ENCODE measurements around the gene TREX2.

The TREX2 gene

DNA sequence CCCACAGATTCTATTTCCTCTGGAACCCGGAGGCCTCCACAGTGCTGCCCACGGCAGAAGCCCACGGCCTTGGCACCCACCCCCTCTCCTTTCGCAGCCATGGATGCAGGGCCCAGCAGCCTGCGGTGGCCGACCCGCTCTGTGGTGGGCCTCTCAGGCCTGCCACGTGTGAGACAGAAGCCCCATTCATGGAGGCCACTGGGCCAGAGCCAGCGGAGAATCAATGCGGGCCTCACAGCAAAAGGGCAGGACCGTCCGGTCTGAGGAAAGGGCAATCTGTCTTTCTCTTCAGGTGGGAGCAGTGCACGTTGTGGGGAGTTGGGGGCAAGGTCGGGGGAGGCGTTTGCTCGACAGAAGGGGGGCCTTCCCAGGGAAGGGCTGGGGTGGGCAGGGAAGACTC, 32.9 kb upstream of the TREX2 start:
- H3K23ac ChIP-seq (ENCODE audit: low read length) = no peak overlapping the region
- H3K79me1 ChIP-seq (ENCODE audit: low read length) = no peaks in the 10 kb centered on the region
- H2AK5ac ChIP-seq (ENCODE audit: low read length) = no peak overlapping the region
- no peak overlapping the region for H3K56ac ChIP-seq (ENCODE audit: low read length)
- no peaks in the 10 kb centered on the region for H3K36me3 ChIP-seq (ENCODE audit: control insufficient read depth, insufficient read depth, low read length)
- WGBS (ENCODE audit: extremely low coverage, insufficient coverage, low lambda C conversion rate) = no CpG with 5 or more reads among the region's 16 CpGs
- H3K4me3 ChIP-seq (ENCODE audit: low read length) = no peak overlapping the region
- no peak overlapping the region for H3K4me2 ChIP-seq (ENCODE audit: low read length)
- no peak overlapping the region for H3K27ac ChIP-seq (ENCODE audit: low read depth, low read length)
- peaks cover 2% of the 10 kb centered on the region for H3K4me1 ChIP-seq (ENCODE audit: control insufficient read depth, low read depth, low read length)
- no peak overlapping the region for H2BK5ac ChIP-seq (ENCODE audit: low read length)
- H3K4ac ChIP-seq (ENCODE audit: low read depth, low read length) = no peak overlapping the region
- H3K18ac ChIP-seq (ENCODE audit: low read length) = no peak overlapping the region
- no peak overlapping the region for H4K8ac ChIP-seq (ENCODE audit: low read depth, low read length)
- no peak overlapping the region for H2BK15ac ChIP-seq (replicated peaks; ENCODE audit: low read depth)
- no peaks in the 10 kb centered on the region for H3K27me3 ChIP-seq (ENCODE audit: insufficient read depth, low read length, poor library complexity)
- no peaks in the 10 kb centered on the region for H3K79me2 ChIP-seq (ENCODE audit: control insufficient read depth, insufficient read depth, low read length)
- no peak overlapping the region for H3K9ac ChIP-seq (ENCODE audit: low read length)
- no peak overlapping the region for H4K5ac ChIP-seq (ENCODE audit: low read length)
- H2BK120ac ChIP-seq (ENCODE audit: low read depth, low read length) = no peak overlapping the region
- DNase-seq = no peak

DNA sequence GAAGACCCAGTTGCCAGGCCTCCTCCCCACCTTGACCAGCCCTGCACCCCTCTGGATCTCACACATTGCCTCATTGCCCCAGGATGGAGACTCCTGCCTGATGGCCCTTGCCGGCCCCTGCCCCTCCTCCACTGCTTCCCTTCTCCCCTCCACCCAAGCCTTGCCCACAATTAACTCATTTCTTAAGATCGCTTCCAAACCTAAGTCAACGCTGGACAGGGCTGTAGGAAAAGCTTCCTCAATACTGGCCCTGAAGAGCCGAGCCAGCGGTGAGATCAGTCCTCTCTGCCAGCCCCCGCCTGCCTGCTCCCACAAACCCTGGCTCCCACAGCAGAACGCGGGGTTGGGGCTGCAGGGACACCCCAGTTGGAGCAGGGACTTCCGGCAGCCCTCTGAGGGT, 32.0 kb upstream of the TREX2 start:
- Histone ChIP-seq H3K79me1 (ENCODE audit: low read length) (no peaks in the 10 kb centered on the region), H2AK5ac (ENCODE audit: low read length) (no peak overlapping the region), H3K4me1 (ENCODE audit: control insufficient read depth, low read depth, low read length) (peaks cover 2% of the 10 kb centered on the region), H3K23ac (ENCODE audit: low read length) (no peak overlapping the region), H3K4me3 (ENCODE audit: low read length) (no peak overlapping the region), H3K18ac (ENCODE audit: low read length) (no peak overlapping the region), H2BK5ac (ENCODE audit: low read length) (no peak overlapping the region), H3K27me3 (ENCODE audit: insufficient read depth, low read length, poor library complexity) (no peaks in the 10 kb centered on the region), H3K79me2 (ENCODE audit: control insufficient read depth, insufficient read depth, low read length) (no peaks in the 10 kb centered on the region), H3K27ac (ENCODE audit: low read depth, low read length) (no peak overlapping the region), H3K9ac (ENCODE audit: low read length) (no peak overlapping the region), H3K56ac (ENCODE audit: low read length) (no peak overlapping the region), H3K4me2 (ENCODE audit: low read length) (no peak overlapping the region), H3K4ac (ENCODE audit: low read depth, low read length) (no peak overlapping the region), H2BK15ac (replicated peaks; ENCODE audit: low read depth) (no peak overlapping the region), H4K8ac (ENCODE audit: low read depth, low read length) (no peak overlapping the region), H4K5ac (ENCODE audit: low read length) (no peak overlapping the region), H2BK120ac (ENCODE audit: low read depth, low read length) (no peak overlapping the region), H3K36me3 (ENCODE audit: control insufficient read depth, insufficient read depth, low read length) (no peaks in the 10 kb centered on the region)
- DNase-seq = no peak
- no CpG with 5 or more reads among the region's 9 CpGs for WGBS (ENCODE audit: extremely low coverage, insufficient coverage, low lambda C conversion rate)

DNA sequence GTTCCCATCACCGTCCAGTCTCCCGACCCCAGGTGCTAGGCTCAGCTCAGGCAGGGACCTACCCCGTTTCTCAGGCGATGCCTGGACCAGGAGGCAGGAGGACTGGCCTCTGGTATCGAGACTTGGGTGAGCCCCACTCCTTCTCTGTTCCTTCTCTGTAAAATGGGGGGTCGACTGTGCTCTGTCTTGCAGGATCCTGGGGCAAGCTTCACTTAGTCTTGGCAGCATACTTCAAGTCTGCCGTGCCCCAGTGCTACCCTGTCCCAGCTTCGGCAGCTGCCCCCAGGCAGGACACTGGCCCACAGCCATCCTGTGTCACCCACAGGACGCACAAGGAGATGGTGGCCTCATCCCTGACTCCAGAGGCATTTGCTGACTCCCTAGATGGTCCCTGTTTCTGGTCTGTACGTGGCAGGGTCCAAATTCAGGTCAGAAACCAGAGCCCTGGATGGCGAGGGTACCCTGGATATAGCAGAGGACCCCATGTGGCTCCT, 31.6 kb upstream of the TREX2 start:
- H3K27ac ChIP-seq (ENCODE audit: low read depth, low read length) = no peak overlapping the region
- no peak overlapping the region for H3K18ac ChIP-seq (ENCODE audit: low read length)

DNA sequence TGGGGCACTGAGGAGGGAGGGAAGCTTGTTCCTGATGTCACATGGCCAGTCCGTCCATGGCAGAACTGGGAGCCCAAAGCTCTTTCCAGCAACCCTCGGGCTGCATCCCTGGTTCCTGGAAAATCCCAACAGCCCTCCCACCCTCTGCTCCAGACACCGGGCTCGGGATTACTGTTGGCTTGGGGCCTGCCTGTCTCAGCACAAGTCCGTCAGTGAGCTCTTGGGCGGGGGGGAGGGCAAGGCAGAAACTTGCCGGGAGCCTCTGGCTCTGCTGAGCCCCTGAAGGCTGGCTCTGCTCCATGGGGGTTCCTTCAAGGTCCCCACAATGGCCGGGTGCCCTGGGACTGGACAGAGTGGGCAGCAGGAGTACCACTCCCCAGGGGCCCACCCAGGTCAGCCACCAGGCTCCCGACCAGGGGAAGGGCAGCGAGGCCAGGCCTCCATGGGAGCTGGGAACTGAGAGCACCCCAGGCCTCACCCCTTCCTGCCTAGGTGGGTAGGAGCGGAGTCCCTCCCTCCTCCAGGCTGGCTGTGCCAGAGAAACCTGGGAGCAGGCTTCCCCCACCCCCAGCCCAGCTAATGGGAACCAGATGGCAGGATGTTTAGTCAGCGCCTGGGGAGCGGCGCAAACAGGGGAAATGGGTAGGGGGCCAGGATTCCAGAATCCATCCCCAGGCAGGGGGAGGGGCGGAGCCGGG, 31.0 kb upstream of the TREX2 start:
- Histone ChIP-seq H3K9ac (ENCODE audit: low read length) (no peak overlapping the region), H3K4ac (ENCODE audit: low read depth, low read length) (no peak overlapping the region), H3K4me2 (ENCODE audit: low read length) (no peak overlapping the region), H3K18ac (ENCODE audit: low read length) (no peak overlapping the region), H2AK5ac (ENCODE audit: low read length) (no peak overlapping the region), H3K23ac (ENCODE audit: low read length) (no peak overlapping the region), H3K79me1 (ENCODE audit: low read length) (no peaks in the 10 kb centered on the region), H4K5ac (ENCODE audit: low read length) (no peak overlapping the region), H2BK120ac (ENCODE audit: low read depth, low read length) (no peak overlapping the region), H3K27me3 (ENCODE audit: insufficient read depth, low read length, poor library complexity) (no peaks in the 10 kb centered on the region), H3K56ac (ENCODE audit: low read length) (peak overlapping the region; percentile 25), H3K4me3 (ENCODE audit: low read length) (no peak overlapping the region), H2BK5ac (ENCODE audit: low read length) (no peak overlapping the region), H3K27ac (ENCODE audit: low read depth, low read length) (no peak overlapping the region), H3K36me3 (ENCODE audit: control insufficient read depth, insufficient read depth, low read length) (no peaks in the 10 kb centered on the region), H3K79me2 (ENCODE audit: control insufficient read depth, insufficient read depth, low read length) (no peaks in the 10 kb centered on the region), H2BK15ac (replicated peaks; ENCODE audit: low read depth) (no peak overlapping the region), H3K4me1 (ENCODE audit: control insufficient read depth, low read depth, low read length) (peaks cover 2% of the 10 kb centered on the region), H4K8ac (ENCODE audit: low read depth, low read length) (no peak overlapping the region)
- peak; percentile 30 for DNase-seq
- no CpG with 5 or more reads among the region's 16 CpGs for WGBS (ENCODE audit: extremely low coverage, insufficient coverage, low lambda C conversion rate)

More for the DNA sequence above, 31.6 kb upstream of the TREX2 start:
- Histone ChIP-seq H3K23ac (ENCODE audit: low read length) (no peak overlapping the region), H4K5ac (ENCODE audit: low read length) (no peak overlapping the region), H3K4me2 (ENCODE audit: low read length) (no peak overlapping the region), H3K4me1 (ENCODE audit: control insufficient read depth, low read depth, low read length) (peaks cover 2% of the 10 kb centered on the region), H3K4ac (ENCODE audit: low read depth, low read length) (no peak overlapping the region), H3K27me3 (ENCODE audit: insufficient read depth, low read length, poor library complexity) (no peaks in the 10 kb centered on the region), H4K8ac (ENCODE audit: low read depth, low read length) (no peak overlapping the region), H3K79me1 (ENCODE audit: low read length) (no peaks in the 10 kb centered on the region), H2AK5ac (ENCODE audit: low read length) (no peak overlapping the region), H2BK15ac (replicated peaks; ENCODE audit: low read depth) (no peak overlapping the region), H2BK5ac (ENCODE audit: low read length) (no peak overlapping the region), H2BK120ac (ENCODE audit: low read depth, low read length) (no peak overlapping the region), H3K36me3 (ENCODE audit: control insufficient read depth, insufficient read depth, low read length) (no peaks in the 10 kb centered on the region), H3K56ac (ENCODE audit: low read length) (peak overlapping the region; percentile 49), H3K4me3 (ENCODE audit: low read length) (no peak overlapping the region), H3K9ac (ENCODE audit: low read length) (no peak overlapping the region), H3K79me2 (ENCODE audit: control insufficient read depth, insufficient read depth, low read length) (no peaks in the 10 kb centered on the region)
- WGBS (ENCODE audit: extremely low coverage, insufficient coverage, low lambda C conversion rate) = no CpG with 5 or more reads among the region's 11 CpGs
- DNase-seq = no peak

DNA sequence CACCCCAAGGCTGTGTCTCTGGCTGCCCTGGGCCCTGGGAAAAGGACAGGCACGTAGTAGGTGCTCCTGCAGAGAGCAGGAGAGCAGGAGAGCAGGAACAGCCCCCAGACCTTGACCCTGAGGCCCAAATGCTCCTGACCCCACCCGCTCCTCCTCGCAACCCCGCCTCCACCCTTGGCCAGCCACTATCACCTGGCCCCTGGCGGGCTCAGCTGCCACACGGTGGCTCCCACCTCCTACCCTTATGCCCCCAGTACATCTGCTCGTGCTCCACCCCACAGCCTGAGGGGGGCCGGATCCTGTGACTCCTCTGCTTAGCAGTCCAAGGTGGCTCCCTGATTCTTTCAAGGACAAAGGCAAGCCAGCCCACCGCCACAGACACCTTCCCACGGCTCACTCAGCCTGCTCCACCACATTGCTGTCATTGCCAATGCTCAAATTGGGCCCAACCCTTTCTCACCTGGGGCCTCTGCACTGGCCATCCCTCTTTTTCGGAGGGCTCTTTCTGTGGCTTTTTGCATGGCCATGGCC, 30.0 kb upstream of the TREX2 start:
- no peak overlapping the region for H3K56ac ChIP-seq (ENCODE audit: low read length)
- no CpG with 5 or more reads among the region's 11 CpGs for WGBS (ENCODE audit: extremely low coverage, insufficient coverage, low lambda C conversion rate)
- H4K8ac ChIP-seq (ENCODE audit: low read depth, low read length) = no peak overlapping the region
- H3K23ac ChIP-seq (ENCODE audit: low read length) = no peak overlapping the region
- no peak overlapping the region for H2AK5ac ChIP-seq (ENCODE audit: low read length)
- no peaks in the 10 kb centered on the region for H3K79me1 ChIP-seq (ENCODE audit: low read length)
- no peak overlapping the region for H3K4me3 ChIP-seq (ENCODE audit: low read length)
- H3K4me1 ChIP-seq (ENCODE audit: control insufficient read depth, low read depth, low read length) = peaks cover 2% of the 10 kb centered on the region
- no peak overlapping the region for H4K5ac ChIP-seq (ENCODE audit: low read length)
- H3K9ac ChIP-seq (ENCODE audit: low read length) = no peak overlapping the region
- H3K4ac ChIP-seq (ENCODE audit: low read depth, low read length) = no peak overlapping the region
- no peak overlapping the region for H2BK15ac ChIP-seq (replicated peaks; ENCODE audit: low read depth)
- no peak overlapping the region for H2BK5ac ChIP-seq (ENCODE audit: low read length)
- H3K27ac ChIP-seq (ENCODE audit: low read depth, low read length) = no peak overlapping the region
- no peak overlapping the region for H2BK120ac ChIP-seq (ENCODE audit: low read depth, low read length)
- no peaks in the 10 kb centered on the region for H3K36me3 ChIP-seq (ENCODE audit: control insufficient read depth, insufficient read depth, low read length)
- DNase-seq = no peak
- no peaks in the 10 kb centered on the region for H3K79me2 ChIP-seq (ENCODE audit: control insufficient read depth, insufficient read depth, low read length)
- H3K18ac ChIP-seq (ENCODE audit: low read length) = no peak overlapping the region
- no peaks in the 10 kb centered on the region for H3K27me3 ChIP-seq (ENCODE audit: insufficient read depth, low read length, poor library complexity)
- no peak overlapping the region for H3K4me2 ChIP-seq (ENCODE audit: low read length)

DNA sequence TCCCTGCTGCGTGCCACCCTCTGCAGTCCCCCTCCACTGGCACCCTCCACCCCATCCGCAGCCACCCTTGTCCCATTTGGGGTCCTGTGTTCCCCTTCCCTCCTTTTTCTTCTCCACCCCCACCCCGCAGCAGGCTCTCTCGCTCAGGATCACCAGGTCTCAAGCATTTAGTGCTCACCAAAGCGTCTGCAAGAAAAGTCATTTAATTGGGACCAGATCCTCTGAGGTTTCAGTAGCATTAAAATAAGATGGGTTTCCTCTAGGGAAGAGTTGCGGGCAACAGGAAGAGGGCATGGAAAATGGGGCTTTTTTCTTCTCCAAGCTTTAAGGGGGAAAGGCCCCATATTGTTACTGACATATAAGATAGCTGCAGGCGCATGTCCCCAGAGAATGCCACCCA, 29.4 kb upstream of the TREX2 start:
- Histone ChIP-seq H2BK5ac (ENCODE audit: low read length) (no peak overlapping the region), H3K27ac (ENCODE audit: low read depth, low read length) (no peak overlapping the region), H2AK5ac (ENCODE audit: low read length) (no peak overlapping the region), H4K8ac (ENCODE audit: low read depth, low read length) (no peak overlapping the region), H3K9ac (ENCODE audit: low read length) (no peak overlapping the region), H3K27me3 (ENCODE audit: insufficient read depth, low read length, poor library complexity) (no peaks in the 10 kb centered on the region), H3K23ac (ENCODE audit: low read length) (no peak overlapping the region), H3K79me1 (ENCODE audit: low read length) (no peaks in the 10 kb centered on the region), H3K56ac (ENCODE audit: low read length) (peak overlapping the region; percentile 22), H3K36me3 (ENCODE audit: control insufficient read depth, insufficient read depth, low read length) (no peaks in the 10 kb centered on the region), H2BK15ac (replicated peaks; ENCODE audit: low read depth) (no peak overlapping the region), H4K5ac (ENCODE audit: low read length) (no peak overlapping the region), H3K18ac (ENCODE audit: low read length) (no peak overlapping the region), H3K79me2 (ENCODE audit: control insufficient read depth, insufficient read depth, low read length) (no peaks in the 10 kb centered on the region), H3K4ac (ENCODE audit: low read depth, low read length) (no peak overlapping the region), H3K4me2 (ENCODE audit: low read length) (no peak overlapping the region), H3K4me3 (ENCODE audit: low read length) (no peak overlapping the region), H3K4me1 (ENCODE audit: control insufficient read depth, low read depth, low read length) (peaks cover 2% of the 10 kb centered on the region), H2BK120ac (ENCODE audit: low read depth, low read length) (no peak overlapping the region)
- DNase-seq = no peak
- no CpG with 5 or more reads among the region's 7 CpGs for WGBS (ENCODE audit: extremely low coverage, insufficient coverage, low lambda C conversion rate)

Measured in mesendoderm (in vitro differentiated cells).